Measurements from ENCODE around the gene ATXN1.

DNA sequence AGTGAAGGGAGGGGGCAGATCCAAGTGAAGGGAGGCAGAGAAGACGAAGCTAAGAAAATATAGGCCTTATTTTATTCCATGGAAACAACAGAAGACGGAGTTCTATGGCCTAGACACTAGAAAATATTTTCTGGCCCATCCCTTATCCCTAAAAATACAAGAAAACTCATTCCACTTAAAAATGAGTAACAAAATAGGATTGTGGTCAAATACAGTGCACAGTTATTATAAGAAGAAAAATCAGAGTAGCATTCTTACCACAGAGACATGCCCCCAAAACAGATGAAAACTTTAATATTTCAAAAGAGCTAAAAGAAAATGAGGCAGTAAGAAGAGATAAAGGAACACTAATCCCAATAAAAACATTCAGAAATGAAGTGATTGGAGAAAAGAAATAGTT is 320.0 kb downstream of the ATXN1 start:
- TF ChIP-seq, protein P1, sequence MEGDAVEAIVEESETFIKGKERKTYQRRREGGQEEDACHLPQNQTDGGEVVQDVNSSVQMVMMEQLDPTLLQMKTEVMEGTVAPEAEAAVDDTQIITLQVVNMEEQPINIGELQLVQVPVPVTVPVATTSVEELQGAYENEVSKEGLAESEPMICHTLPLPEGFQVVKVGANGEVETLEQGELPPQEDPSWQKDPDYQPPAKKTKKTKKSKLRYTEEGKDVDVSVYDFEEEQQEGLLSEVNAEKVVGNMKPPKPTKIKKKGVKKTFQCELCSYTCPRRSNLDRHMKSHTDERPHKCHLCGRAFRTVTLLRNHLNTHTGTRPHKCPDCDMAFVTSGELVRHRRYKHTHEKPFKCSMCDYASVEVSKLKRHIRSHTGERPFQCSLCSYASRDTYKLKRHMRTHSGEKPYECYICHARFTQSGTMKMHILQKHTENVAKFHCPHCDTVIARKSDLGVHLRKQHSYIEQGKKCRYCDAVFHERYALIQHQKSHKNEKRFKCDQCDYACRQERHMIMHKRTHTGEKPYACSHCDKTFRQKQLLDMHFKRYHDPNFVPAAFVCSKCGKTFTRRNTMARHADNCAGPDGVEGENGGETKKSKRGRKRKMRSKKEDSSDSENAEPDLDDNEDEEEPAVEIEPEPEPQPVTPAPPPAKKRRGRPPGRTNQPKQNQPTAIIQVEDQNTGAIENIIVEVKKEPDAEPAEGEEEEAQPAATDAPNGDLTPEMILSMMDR (conservative IDR thresholded peaks at IDR 0.05; ENCODE audit: low read depth, low read length) = no peak
- no peak for TF ChIP-seq EZH2 (IDR thresholded peaks at IDR 0.05; ENCODE audit: borderline replicate concordance, low read depth, low read length, poor library complexity, severe bottlenecking)
